OCI-LY1 (cell line): ENCODE data around the gene PPP2R3C.

ENCODE experiments used
- EZH2 ChIP-seq: fragments of 200-600 bp; sonication (generic), shearing (Covaris generic); IDR thresholded peaks from 2 replicates; pipeline ENCODE4 v1.8.0; 2017; ENCODE audit warnings: borderline replicate concordance, mixed run types, mild to moderate bottlenecking, antibody characterized with exemption, low read length, moderate library complexity, mixed read lengths
- TF ChIP-seq, protein P1 (sequence below): fragments of 200-600 bp; sonication (generic), shearing (Covaris generic); IDR thresholded peaks from 2 replicates; pipeline ENCODE4 v1.5.1; 2017; ENCODE audit warnings: mild to moderate bottlenecking, antibody characterized with exemption, low read length, moderate library complexity, mixed read lengths

GRCh38 chr14:35154016-35154415 is 32.2 kb upstream of the PPP2R3C start:
- TF ChIP-seq, protein P1, sequence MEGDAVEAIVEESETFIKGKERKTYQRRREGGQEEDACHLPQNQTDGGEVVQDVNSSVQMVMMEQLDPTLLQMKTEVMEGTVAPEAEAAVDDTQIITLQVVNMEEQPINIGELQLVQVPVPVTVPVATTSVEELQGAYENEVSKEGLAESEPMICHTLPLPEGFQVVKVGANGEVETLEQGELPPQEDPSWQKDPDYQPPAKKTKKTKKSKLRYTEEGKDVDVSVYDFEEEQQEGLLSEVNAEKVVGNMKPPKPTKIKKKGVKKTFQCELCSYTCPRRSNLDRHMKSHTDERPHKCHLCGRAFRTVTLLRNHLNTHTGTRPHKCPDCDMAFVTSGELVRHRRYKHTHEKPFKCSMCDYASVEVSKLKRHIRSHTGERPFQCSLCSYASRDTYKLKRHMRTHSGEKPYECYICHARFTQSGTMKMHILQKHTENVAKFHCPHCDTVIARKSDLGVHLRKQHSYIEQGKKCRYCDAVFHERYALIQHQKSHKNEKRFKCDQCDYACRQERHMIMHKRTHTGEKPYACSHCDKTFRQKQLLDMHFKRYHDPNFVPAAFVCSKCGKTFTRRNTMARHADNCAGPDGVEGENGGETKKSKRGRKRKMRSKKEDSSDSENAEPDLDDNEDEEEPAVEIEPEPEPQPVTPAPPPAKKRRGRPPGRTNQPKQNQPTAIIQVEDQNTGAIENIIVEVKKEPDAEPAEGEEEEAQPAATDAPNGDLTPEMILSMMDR = no peak
- TF ChIP-seq EZH2 = no peak
